ENCODE measurements around the gene CAPN1.
"Not testable (repeated sequence)": the region's sequence is repeated elsewhere in the genome, so short reads cannot be mapped to it uniquely, and the experiment has no call there.

Gene CAPN1

DNA sequence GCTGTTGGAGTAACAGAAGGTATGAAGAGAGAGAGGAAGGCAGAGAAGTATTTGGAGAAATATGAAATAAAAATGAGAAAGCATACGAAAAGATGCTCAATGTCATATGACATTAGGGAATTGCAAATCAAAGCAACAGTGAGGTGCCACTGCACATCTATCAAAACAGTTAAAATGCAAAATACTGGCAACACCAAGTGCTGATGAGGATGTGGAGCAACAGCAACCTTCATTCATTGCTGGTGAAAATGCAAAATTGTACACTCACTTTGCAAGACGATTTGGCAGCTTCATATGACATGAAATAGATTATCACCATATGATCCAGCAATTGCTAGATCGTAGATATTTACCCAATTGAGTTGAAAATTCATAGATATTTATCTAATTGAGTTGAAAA, 21.1 kb upstream of the CAPN1 start:
- DNase-seq = no peak

DNA sequence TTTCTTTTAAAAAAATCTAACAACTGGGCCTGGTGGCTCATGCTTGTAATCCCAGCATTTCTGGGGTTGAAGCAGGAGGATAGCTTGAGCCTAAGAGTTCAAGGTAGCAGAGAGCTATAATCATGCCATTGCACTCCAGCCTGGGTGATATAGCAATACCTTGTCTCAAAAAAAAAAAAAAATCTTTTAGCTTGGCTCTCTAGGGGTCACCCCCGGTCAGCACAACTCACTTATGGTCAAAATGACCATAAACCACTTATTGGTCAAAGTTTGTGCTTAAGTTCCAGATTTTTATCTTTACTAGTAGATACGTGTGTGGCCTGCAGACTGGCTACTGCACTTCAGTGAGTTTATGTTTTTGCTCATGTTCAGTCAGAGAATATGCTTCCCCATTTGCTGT, 18.0 kb upstream of the CAPN1 start:
- DNase-seq = no peak

DNA sequence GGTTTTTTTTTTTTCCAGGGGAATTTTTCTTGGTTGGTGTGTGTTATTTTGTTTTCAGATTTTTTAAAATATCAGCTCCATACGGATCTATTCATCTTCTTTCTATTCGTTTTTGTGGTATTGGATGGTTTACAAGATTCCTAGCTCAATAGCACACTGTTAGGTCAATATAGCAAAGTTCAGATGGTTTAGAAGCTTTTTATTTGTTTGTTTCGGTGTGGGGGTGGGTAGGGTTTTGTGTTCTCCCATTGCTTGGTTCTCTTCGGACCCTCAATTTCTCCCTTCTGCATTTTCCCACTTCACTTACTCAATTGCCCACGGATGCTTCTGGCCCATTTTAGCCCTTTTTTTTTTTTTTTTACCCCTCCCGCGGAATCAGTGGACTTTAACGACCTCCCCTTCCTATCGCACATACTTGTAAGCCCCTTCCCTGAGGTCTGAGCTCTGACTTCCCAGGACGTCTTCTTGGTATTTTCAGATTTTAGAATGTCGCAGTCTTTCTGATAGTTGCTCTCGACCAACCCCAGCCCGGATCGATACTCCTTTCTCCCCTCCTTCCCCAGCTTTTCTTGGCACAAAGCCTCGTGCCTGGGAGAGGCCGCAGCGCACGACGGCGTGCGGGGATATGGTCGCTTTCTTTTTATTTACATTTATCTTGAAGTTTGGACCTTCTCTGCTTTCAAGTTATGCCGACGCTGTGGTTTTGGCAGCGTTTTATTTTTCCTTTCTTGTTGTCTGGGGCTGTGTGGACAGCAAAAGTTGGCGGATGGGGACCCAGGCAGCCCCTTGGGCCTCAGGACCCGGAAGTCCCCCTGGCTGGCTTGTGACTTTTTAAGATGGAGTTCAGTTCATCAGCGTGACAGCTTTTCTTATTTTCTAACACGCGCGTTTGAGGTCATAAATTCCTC, 16.1 kb upstream of the CAPN1 start:
- no peak for DNase-seq

DNA sequence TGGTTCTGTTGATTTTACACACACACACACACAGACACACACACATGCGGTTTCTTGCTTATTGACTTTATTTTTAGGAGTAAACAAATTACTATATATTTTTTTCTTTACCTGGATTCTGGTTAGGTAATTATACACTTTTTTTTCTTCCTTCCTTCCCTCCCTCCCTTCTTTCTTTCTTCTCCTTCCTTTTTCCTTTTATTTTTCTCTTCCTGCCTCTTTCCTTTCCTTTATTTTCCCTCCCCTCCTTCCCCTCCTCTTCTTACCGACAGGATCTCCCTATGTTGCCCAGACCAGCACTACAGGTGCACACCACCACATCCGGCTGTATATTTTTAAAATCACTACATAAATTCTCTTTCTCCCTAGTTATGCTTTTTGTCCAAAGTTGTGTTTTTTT, 14.8 kb upstream of the CAPN1 start:
- no peak for DNase-seq

DNA sequence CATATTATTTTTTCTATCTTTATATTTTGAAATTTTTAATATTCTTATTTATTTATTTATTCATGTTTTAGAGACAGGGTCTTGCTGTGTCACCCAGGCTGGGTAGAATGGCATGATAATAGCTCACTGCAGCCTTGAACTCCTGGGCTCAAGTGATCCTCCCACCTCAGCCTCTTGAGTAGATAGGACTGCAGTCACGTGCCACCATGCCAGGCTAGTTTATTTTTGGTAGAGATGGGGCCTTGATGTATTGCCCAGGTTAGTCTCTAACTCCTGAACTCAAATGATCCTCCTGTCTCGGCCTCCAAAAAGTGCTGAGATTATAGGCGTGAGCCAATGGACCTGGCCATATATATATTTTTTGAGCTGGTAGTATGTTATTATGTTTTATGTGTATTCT, 14.1 kb upstream of the CAPN1 start:
- DNase-seq = no peak

DNA sequence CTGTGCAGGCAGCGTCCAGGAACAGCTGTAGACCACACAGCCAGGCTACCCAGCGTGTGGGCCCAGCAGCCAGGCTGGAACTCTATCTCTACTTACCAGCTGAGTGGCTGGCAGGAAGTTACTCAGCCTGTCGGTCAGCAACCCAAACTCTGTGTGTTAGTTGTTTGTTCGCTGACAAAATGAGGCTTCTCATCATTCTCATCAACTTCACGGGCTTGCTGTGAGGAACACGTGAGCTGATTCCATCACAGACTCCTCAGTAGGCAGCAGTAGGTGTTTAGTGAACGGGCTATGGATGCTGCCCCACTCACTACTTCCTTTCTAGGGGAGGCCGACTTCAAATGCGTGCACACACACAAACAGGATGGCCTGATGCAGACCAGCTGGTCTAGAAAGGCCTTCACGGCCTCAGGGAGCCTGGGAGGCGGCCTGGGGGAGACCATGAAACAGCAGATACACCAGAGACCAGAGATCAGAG, 12.5 kb upstream of the CAPN1 start:
- no peak for DNase-seq

DNA sequence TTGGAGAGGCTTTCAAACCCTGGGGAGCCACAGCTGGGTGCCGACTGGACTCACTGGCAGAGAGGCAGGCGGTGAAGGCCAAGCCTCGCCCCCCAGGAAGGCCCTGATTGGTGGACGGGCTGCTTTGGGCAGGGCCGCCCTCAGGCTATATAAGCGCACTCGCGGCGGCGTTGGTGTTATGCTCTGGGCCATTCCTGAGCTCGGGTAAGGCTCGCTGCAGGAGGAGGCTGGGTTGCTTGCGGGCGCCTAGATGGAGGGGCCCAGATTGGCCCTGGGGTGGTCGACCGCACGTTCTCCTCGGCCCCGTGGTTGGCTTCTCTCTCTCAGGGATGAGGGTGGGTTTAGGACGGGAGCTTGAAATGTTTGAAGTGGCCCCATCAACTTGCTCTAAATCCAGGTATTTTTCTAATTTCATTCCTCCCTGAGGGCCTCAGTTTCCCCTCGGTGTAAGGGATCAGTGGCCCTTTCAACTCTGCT, 11.6 kb upstream of the CAPN1 start, which contains the start of gene SPDYC:
Gene SPDYC, plus strand, starts transcription at position 176 of the 477 bp plus-strand sequence. CDS start 1,125 bp downstream, outside the sequence.
- no peak for DNase-seq

DNA sequence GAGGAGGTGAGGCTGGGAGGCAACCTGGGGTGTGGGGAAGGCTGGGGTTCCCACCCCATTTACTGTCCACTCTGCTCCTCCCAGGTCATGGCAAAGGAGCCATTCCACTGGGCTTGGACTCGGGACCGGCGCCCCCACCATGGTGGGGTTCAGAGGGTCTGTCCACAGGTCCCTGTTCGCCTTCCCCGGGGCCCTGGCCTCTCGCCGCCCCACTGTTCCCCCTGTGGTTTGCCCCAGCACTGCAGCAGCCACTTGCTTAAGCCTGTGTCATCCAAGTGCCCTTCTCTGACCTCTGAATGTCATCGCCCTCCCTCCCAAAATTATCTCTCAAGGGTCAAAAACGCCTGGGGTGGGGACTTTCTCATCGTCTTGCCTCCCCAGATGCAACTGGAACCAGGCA, 9.1 kb upstream of the CAPN1 start:
- no peak for DNase-seq

DNA sequence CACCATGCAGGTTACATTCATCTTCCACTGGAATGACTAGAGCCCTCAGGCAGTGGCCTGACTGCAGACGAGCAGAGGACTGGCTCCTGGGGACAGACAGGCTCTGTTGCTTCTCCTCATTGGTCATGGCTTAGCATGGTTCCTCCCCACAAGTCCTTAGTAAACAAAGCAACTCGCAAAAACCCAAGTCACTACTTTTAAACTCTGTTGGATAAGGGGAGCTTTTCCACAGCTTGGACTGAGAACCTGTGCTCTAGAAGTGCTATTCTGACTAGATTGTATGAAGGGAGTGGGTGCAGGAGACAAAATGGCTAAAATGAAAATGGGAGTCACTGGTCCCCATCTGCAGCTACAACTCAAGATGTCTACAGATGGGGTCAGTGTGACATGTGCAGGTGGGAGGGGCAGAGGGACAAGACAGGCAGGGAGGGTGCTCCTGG, 7.1 kb upstream of the CAPN1 start:
- DNase-seq = not testable (repeated sequence)

DNA sequence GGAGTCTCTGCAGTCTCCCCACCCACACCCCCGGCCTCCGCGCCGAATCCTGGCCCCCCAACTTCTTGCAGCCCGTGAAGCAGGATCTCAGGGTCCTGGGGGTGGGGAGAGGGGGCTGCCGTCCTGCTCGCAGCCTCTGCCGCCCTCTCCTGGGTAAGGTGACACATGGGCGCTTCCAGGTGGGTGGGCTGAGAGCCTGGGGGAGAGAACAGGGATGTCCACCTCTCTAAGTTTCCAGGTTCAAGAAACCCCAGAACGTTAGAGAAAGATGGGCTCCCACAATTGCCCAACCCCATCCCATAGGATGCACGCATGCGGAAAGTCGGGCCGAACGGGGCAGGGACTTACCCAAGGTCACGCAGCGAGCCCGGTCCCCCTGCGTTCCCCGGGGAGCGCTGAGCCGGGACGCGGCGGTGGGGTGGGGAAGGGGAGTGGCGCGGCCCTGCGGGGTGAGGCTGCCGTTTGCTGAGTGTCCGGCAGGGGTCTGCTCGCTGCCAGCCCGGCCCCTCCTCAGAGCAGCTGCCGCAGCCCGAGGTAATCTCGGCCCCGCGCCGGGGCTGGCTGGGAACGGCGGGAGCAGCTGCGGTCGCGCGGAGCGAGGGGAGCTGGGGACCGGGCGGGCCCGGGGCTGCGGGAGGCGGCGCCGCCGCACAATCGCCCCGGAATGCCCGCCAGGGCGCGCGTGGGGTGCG, 705 bp upstream of the CAPN1 start:
- peak; percentile 64 for DNase-seq

DNA sequence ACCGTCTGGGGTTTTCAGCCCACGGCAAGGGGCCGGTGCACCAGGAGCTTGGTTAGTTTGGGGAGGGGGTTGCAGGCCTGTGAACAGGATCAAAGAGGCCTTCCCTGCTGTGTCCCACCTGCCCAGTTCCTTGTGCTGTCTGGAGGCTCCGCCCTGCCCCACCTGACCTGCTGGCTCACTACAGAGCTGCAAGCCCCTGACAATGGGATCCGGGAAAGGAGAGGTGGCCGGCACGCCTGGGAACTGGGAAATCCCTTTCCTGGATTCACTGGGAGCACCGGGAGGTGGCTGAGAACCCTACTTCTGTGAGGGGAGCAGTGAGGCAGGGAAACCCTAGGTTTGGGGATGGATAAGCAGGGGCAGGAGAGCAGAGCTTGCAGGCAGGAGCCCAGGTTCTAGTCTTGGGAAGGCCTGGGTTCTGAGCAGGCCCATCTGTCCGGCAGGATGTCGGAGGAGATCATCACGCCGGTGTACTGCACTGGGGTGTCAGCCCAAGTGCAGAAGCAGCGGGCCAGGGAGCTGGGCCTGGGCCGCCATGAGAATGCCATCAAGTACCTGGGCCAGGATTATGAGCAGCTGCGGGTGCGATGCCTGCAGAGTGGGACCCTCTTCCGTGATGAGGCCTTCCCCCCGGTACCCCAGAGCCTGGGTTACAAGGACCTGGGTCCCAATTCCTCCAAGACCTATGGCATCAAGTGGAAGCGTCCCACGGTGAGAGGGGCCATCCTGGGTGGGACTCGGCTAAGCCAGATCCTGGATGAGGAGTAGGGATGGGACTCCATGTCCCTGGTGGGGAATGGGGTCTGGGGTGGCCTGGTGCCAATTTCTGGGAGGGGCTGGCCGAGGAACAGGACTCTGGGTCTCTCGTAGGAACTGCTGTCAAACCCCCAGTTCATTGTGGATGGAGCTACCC, 786 bp downstream of the CAPN1 start:
- DNase-seq = no peak

DNA sequence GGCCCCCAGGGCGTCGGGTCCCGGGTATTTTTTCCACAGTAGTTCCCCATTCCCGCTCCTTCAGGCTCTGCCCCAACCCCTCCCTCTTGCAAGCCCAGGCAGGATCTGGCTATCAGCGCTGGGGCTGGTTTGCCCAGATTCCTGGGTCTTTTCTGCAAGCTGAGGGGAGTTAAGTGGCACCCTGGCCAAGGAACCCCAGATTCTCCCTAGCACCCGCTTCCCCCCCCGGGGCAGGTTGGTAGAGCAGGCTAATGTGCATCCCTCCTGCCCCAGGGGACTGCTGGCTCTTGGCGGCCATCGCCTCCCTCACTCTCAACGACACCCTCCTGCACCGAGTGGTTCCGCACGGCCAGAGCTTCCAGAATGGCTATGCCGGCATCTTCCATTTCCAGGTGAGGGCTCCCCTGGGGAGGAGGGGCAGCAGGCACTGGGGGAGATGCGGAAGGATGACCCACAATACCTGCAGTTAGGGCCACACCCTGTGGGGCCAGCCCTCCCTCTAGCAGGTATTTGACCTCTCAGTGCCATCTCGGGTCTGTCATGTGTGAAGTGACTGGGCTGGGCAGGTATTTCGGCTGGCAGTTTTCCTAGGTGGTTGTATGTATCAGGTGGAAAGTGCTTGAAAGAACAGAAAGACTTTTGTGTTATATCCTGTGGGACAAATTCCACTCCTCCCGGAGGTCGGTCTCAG, 1.6 kb downstream of the CAPN1 start:
- DNase-seq = no peak

DNA sequence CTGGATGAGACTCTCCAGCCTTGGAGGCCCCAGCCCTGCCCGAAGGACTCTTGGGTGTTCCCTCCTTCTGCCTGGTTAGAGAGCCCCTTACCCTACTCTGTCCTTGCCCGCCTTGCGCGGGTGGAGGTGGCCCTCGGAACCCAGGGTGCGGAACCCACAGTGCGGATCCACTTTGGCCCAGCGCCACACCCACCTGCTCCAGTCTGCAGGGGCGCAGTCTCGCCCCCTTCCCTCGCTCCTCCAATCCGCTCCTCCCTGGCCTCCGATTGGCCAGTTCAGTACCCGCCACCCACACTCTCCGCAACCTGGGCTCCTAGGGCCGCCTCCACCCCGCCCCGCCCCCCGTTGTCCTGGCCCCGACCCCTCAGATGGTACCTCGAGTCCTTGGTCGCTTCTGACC, 2.4 kb downstream of the CAPN1 start:
- no peak for DNase-seq

DNA sequence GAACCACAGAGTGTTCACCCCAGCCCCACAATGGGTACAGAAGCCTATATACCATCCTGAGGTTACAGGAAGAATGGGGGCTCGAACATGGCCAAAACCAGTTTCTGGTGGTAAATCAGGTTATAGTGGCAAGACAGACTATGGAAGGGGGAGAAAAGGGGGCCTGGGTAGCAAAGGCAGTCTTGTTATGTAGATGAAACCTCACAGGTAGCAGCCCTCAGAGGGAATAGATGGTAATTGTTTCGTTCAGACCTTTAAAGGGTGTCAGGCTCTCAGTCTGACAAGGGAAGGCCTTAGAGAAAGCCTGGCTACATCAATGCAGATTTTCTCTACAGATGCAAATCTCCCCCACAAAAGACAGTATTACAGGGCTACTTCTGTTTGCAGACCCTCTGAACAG, 3.4 kb downstream of the CAPN1 start:
- no peak for DNase-seq

DNA sequence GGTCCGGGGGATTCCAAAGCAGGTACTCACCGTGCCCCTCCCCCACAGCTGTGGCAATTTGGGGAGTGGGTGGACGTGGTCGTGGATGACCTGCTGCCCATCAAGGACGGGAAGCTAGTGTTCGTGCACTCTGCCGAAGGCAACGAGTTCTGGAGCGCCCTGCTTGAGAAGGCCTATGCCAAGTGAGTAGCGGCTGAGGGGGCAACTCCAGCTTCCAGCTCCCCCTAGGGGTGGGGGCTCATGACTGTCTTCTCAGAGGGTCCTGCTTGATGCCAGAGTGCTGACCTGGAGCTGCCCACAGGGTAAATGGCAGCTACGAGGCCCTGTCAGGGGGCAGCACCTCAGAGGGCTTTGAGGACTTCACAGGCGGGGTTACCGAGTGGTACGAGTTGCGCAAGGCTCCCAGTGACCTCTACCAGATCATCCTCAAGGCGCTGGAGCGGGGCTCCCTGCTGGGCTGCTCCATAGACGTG, 4.2 kb downstream of the CAPN1 start:
- DNase-seq = no peak

DNA sequence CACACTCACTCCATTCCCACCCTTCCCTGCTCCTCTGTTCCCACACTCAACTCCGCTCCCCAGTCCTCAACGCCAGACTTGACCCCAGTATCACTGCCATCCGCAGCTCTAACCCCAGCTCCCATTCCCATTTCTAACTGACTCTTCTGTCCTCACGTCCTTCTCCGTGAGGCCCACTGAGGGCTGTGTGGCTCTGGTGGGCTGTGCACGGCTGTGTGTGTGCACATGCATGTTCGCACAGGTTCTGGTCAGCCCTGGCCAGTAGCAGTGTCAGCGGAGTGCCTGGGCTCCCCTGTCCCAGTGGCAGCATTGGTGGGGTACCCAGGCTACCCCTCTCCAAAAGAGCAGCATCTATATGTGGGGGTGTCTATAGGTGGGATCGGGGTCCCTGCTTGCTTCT, 5.0 kb downstream of the CAPN1 start:
- DNase-seq = no peak

DNA sequence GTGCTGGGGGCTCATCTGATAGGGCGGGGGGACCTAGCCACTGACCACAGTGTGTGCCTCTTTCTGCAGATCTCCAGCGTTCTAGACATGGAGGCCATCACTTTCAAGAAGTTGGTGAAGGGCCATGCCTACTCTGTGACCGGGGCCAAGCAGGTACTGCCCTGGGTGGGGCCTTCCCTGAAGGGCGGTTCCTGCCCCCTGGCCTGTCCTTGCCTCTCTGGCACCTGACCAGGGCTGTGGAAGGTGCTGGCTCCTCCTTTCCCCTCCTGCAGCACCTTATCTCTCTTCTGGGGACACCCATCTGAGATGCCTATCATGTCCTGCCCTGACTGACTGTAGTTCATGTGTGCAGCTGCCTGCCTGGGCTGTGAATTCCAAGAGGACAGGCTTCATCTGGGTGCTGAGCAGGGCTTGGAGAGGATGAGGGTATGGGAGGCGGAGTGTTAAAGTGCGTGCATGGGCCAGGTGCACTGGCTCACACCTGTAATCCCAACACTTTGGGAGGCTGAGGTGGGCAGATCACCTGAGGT, 5.5 kb downstream of the CAPN1 start:
- DNase-seq = no peak

DNA sequence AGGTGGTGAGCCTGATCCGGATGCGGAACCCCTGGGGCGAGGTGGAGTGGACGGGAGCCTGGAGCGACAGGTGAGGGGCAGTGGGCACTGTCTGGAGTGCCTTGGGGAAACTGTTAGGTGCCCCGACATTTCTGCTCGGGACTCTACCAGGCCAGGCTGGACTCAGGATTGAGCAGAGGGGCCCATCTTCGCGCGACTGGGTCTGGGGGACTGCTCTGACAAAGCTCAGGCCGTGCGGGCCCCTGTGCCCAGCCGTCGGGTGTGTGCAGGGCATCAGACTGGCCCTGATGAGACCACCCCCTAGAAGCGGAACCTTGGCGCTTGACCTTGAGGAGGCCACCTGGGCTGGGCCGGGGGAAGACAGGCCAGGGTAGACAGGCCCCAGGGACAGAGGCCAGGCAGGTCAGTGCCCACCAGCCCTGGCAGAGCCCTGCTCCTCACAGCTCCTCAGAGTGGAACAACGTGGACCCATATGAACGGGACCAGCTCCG, 6.3 kb downstream of the CAPN1 start:
- DNase-seq = no peak

DNA sequence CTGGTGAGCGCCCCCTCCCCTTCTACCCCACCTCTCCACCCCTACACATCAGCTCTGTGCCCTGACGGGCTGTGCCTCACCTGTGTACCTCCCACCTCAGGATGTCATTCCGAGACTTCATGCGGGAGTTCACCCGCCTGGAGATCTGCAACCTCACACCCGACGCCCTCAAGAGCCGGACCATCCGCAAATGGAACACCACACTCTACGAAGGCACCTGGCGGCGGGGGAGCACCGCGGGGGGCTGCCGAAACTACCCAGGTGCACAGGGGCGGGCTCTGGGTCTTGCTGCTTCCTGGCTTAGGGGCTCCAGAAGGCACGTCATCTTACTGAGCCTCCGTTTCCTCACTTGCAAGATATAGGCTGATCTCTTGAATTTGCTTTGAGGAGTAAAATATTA, 6.8 kb downstream of the CAPN1 start:
- no peak for DNase-seq

DNA sequence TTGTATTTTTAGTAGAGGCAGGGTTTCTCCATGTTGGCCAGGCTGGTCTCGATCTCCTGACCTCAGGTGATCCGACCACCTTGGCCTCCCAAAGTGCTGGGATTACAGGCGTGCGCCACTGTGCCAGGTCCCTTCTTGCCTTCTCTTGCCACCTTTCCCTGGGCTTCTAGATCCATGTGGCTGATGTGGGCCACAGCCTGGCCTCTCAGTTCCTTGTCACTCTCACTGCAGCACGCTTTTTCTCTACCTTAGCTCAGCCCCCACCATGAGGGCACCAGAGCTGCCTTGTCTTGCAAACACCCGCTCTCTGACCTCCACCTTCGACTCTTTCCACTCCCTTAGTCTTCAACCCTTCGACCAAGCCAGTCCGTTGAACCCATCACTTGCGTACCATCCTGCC, 7.5 kb downstream of the CAPN1 start:
- DNase-seq = no peak

DNA sequence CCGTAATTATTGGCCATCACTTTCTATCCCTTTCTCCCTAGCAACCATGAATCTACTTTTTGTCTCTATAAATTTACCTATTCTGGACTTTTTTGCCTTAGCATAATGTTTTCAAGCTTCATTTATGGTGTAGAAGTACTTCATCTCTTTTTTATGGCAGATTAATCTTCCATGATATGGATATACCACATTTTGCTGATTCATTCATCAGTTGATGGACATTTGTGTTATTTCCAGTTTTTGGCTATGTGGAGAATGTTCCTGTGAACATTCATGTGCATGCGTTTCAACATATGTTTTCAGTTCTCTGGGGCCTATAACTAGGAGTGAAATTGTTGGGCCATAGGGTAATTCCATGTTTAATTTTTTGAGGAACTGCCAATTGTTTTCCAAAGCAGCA, 12.8 kb downstream of the CAPN1 start:
- no peak for DNase-seq

DNA sequence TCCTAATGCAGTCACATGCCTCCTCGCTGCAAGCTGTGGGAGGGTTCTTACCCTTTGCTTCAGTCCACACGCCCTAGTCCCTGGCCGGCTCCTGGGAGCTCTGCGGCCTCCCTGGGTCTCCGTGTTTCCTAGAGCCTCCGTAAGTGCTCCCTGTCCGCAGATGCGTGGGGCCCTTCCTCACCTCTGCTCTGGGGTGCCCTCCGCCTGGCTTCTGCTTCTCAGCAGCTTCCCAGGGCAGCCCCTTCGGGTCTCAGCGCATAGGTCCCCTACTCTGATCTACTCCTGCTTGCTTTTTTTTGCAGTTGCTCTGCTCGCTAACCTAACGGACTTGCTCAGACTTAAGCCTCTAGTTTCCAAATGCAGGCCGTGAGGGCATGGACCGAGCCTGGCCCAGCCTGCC, 22.4 kb downstream of the CAPN1 start:
- no peak for DNase-seq

All from CD4-positive, alpha-beta T cell treated with Interleukin-17A for 4 hours (primary cell).